Natural killer cell (primary cell): ENCODE measurements around the gene KCNK4. TPM values are rescaled to one million over a fixed set of nuclear protein-coding genes. Genes with fewer than 3 reads are reported as not detected.

Experiments used
- ATAC-seq, 3 donors: fragments of 150-1000 bp in 2 of 3; fragments of 200-7000 bp in 1 of 3; cut with Tn5 transposase; 1 replicate in 1 of 3; 2 replicates in 2 of 3; pipeline ENCODE4 v1.10.0; 2021; ENCODE audit warnings: mild to moderate bottlenecking in 2 of 3, moderate library complexity in 2 of 3
- DNase-seq, 2 donors: peaks; one replicate each; pipeline versions ENCODE4 v3.0.0 to v3.0.0-alpha.2; 2013 to 2021; ENCODE audit warnings: mixed read lengths in 1 of 2
- H3K27ac ChIP-seq: one replicate; pipeline ENCODE4 v1.5.1; 2013; ENCODE audit warnings: mild to moderate bottlenecking, low read length
- H3K27me3 ChIP-seq: one replicate; pipeline ENCODE4 v1.6.1; 2013; ENCODE audit warnings: low read length; ENCODE audit not compliant: control insufficient read depth, insufficient read depth
- H3K36me3 ChIP-seq: one replicate; pipeline ENCODE4 v1.6.1; 2013; ENCODE audit warnings: low read length; ENCODE audit not compliant: control insufficient read depth, insufficient read depth
- H3K4me1 ChIP-seq: one replicate; pipeline ENCODE4 v1.6.1; 2013; ENCODE audit warnings: low read length; ENCODE audit not compliant: control insufficient read depth, insufficient read depth
- H3K4me3 ChIP-seq: one replicate; pipeline ENCODE4 v1.5.1; 2013; ENCODE audit warnings: low read length
- H3K9me3 ChIP-seq: one replicate; pipeline ENCODE4 v1.6.1; 2013; ENCODE audit warnings: low read length; ENCODE audit not compliant: control insufficient read depth, insufficient read depth
- H3K27ac Mint-ChIP-seq, 2 donors: one replicate each; pipeline ENCODE4 v1.8.0; 2022; ENCODE audit warnings: mild to moderate bottlenecking in 2 of 2, mixed read lengths in 2 of 2, moderate library complexity in 1 of 2
- H3K27me3 Mint-ChIP-seq, 2 donors: one replicate each; pipeline ENCODE4 v1.8.0; 2022; ENCODE audit warnings: low read depth in 2 of 2, mixed read lengths in 2 of 2
- H3K36me3 Mint-ChIP-seq: one replicate; pipeline ENCODE4 v1.8.0; 2022; ENCODE audit warnings: mixed read lengths
- H3K4me1 Mint-ChIP-seq, 2 donors: one replicate each; pipeline ENCODE4 v1.8.0; 2022; ENCODE audit warnings: mixed read lengths in 2 of 2
- H3K4me3 Mint-ChIP-seq: one replicate; pipeline ENCODE4 v1.8.0; 2022; ENCODE audit warnings: mild to moderate bottlenecking, moderate library complexity, mixed read lengths
- H3K9me3 Mint-ChIP-seq, 2 donors: one replicate each; pipeline ENCODE4 v1.8.0; 2022; ENCODE audit warnings: mixed read lengths in 2 of 2
- CTCF ChIP-seq: fragments of 200-600 bp; IDR thresholded peaks from one replicate; pipeline ENCODE4 v1.8.0; 2022; ENCODE audit warnings: antibody characterized with exemption
- WGBS: methylation state at CpG from one replicate; pipeline ENCODE4 v1.1.7; 2013; ENCODE audit warnings: missing lambda C conversion rate; ENCODE audit not compliant: insufficient coverage; 5-methylcytosine and 5-hydroxymethylcytosine counted together
- intact Hi-C: fragments of 100-400 bp; cut with micrococcal nuclease; formaldehyde crosslinking; loops from one replicate; pipeline ENCODE4 v1.14.2; 2022
- total RNA-seq, 4 donors: library from RNA; stranded (reverse); fragments of 120-200 nt in 1 of 4; gene quantifications; one replicate each; pipeline versions ENCODE4 v1.2.3 to v1.2.4, GENCODE V29; 2013 to 2022

KCNK4 gene
- total RNA-seq, 3 donors from 2014 or later (not counting 1 experiment from before 2014, with no cell fraction given), result 0.30 to 0.86 TPM; not detected in 1

GRCh38 chr11:64347193-64347867 lies 56.2 kb downstream of the KCNK4 start:
- Mint-ChIP-seq H3K4me3 (no peak overlapping the region), H3K27me3 (no peaks in the 10 kb centered on the region), H3K4me1 (peaks cover 10 to 31% of the 10 kb centered on the region in 2 donors), H3K9me3 (no peaks in the 10 kb centered on the region), H3K36me3 (no peaks in the 10 kb centered on the region), H3K27ac (no peak overlapping the region)
- H3K27me3 ChIP-seq, result no peaks in the 10 kb centered on the region
- peaks cover 12% of the 10 kb centered on the region for H3K4me1 ChIP-seq
- no peaks in the 10 kb centered on the region for H3K9me3 ChIP-seq
- no peak for DNase-seq
- TF ChIP-seq CTCF, result no peak
- H3K36me3 ChIP-seq, result peaks cover 45% of the 10 kb centered on the region
- H3K4me3 ChIP-seq, result no peak overlapping the region
- WGBS, result 89% methylated on average over 12 of the region's 12 CpGs
- no peak overlapping the region for H3K27ac ChIP-seq
- intact Hi-C loops, result no loop called here
- ATAC-seq, result no peak

GRCh38 chr11:64348383-64349024 lies 57.4 kb downstream of the KCNK4 start:
- no peaks in the 10 kb centered on the region for H3K36me3 Mint-ChIP-seq
- no peak for DNase-seq
- H3K27me3 Mint-ChIP-seq, result no peaks in the 10 kb centered on the region
- no peaks in the 10 kb centered on the region for H3K9me3 Mint-ChIP-seq
- no peak overlapping the region for H3K4me3 Mint-ChIP-seq
- Histone ChIP-seq H3K9me3 (no peaks in the 10 kb centered on the region), H3K4me1 (peaks cover 6% of the 10 kb centered on the region), H3K27me3 (no peaks in the 10 kb centered on the region), H3K4me3 (no peak overlapping the region), H3K27ac (no peak overlapping the region), H3K36me3 (peaks cover 48% of the 10 kb centered on the region)
- 92% methylated on average over 14 of the region's 14 CpGs for WGBS
- TF ChIP-seq CTCF, result no peak
- no peak for ATAC-seq
- peaks cover 10 to 24% of the 10 kb centered on the region in 2 donors for H3K4me1 Mint-ChIP-seq
- no peak overlapping the region for H3K27ac Mint-ChIP-seq
- intact Hi-C loops, result no loop called here

GRCh38 chr11:64349025-64349387 lies 57.9 kb downstream of the KCNK4 start:
- no peak for DNase-seq
- Mint-ChIP-seq H3K36me3 (no peaks in the 10 kb centered on the region), H3K4me1 (peaks cover 10 to 24% of the 10 kb centered on the region in 2 donors), H3K4me3 (no peak overlapping the region), H3K27me3 (no peaks in the 10 kb centered on the region), H3K9me3 (no peaks in the 10 kb centered on the region), H3K27ac (no peak overlapping the region)
- Histone ChIP-seq H3K4me3 (no peak overlapping the region), H3K27me3 (no peaks in the 10 kb centered on the region), H3K9me3 (no peaks in the 10 kb centered on the region), H3K4me1 (peaks cover 3% of the 10 kb centered on the region), H3K36me3 (peaks cover 46% of the 10 kb centered on the region), H3K27ac (no peak overlapping the region)
- 96% methylated on average over 7 of the region's 7 CpGs for whole genome bisulfite sequencing
- no peak for ATAC-seq
- TF ChIP-seq CTCF, result no peak
- intact Hi-C loops, result no loop called here
